SK-N-SH (cell line): ENCODE data around the gene OR7C2.

Source experiments
- CTCF ChIP-seq: fragments of 200-600 bp; sonication (generic); IDR thresholded peaks from 2 replicates; pipeline ENCODE4 v1.6.1; 2017; ENCODE audit warnings: antibody characterized with exemption, mild to moderate bottlenecking, moderate library complexity
- GABPA ChIP-seq: IDR thresholded peaks from 2 replicates; pipeline ENCODE4 v1.4.0; 2012; ENCODE audit warnings: low read depth, mild to moderate bottlenecking
- MAX ChIP-seq: IDR thresholded peaks from 2 replicates; pipeline ENCODE4 v1.4.0; 2012; ENCODE audit warnings: low read depth
- ZBTB33 ChIP-seq: IDR thresholded peaks from 2 replicates; pipeline ENCODE4 v1.4.0; 2012; ENCODE audit warnings: low read depth, borderline replicate concordance

GRCh38 chr19:14952767-14953166 lies 11.5 kb downstream of the OR7C2 start:
- TF ChIP-seq CTCF = no peak
- no peak for TF ChIP-seq GABPA
- TF ChIP-seq MAX = no peak
- TF ChIP-seq ZBTB33 = no peak
